ENCODE results near the gene NRP1. TPM values are rescaled to one million over a fixed set of nuclear protein-coding genes. Genes with fewer than 3 reads are reported as not detected.

Gene NRP1
- total and polyA plus RNA-seq, 2 donors (not counting 3 experiments of a cell fraction or from before 2014, with no cell fraction given) = 122 to 306 TPM

- dilution Hi-C loops (cut with MboI; ENCODE audit: extremely low pct_ligation_motif_present, low sequenced_read_pairs) (no loop called here), intact Hi-C loops (cut with micrococcal nuclease) (no loop called here)
- CTCF ChIA-PET = interaction anchor here (1.2 to 3.3 kb wide), 3 partner anchors 44 to 151 kb away, joined by 3 to 10 read pairs (median 4); no protein-coding TSS in a partner anchor
- Histone ChIP-seq H3K4me1 (ENCODE audit: control insufficient read depth, extremely low read depth, insufficient read depth, low read length) (peaks cover 26% of the 10 kb centered on the region), H3K27ac (ENCODE audit: insufficient read depth, low read depth, low read length) (no peak overlapping the region), H3K36me3 (ENCODE audit: control insufficient read depth in 2 of 2, extremely low read depth in 1 of 2, insufficient read depth in 2 of 2, low read length in 2 of 2) (no peaks in the 10 kb centered on the region), H2AFZ (ENCODE audit: low read depth, low read length) (no peak overlapping the region), H3K9me1 (replicated peaks; ENCODE audit: control insufficient read depth, extremely low read depth, insufficient read depth, low read length) (no peaks in the 10 kb centered on the region), H3K9ac (replicated peaks; ENCODE audit: extremely low read depth, insufficient read depth, low read length) (no peak overlapping the region), H4K20me1 (replicated peaks; ENCODE audit: control insufficient read depth, extremely low read depth, insufficient read depth, low read length) (no peaks in the 10 kb centered on the region), H3K4me3 (replicated peaks in 1 of 3; ENCODE audit: insufficient read depth in 1 of 3, low read depth in 1 of 3, low read length in 3 of 3) (no peak overlapping the region), H3K9me3 (replicated peaks; ENCODE audit: control insufficient read depth, insufficient read depth, low read length) (no peaks in the 10 kb centered on the region), H3K79me2 (ENCODE audit: control insufficient read depth, insufficient read depth, low read length) (no peaks in the 10 kb centered on the region), H3K4me2 (ENCODE audit: insufficient read depth, low read length) (no peak overlapping the region), H3K27me3 (ENCODE audit: control insufficient read depth in 2 of 2, insufficient read depth in 2 of 2, low read length in 2 of 2) (no peaks in the 10 kb centered on the region)
- no peak for TF ChIP-seq CTCF (IDR thresholded peaks at IDR 0.05; ENCODE audit: extremely low read depth in 1 of 2, insufficient read depth in 1 of 2, low read depth in 1 of 2, low read length in 2 of 2)
- TF ChIP-seq GATA2 (IDR thresholded peaks at IDR 0.05; ENCODE audit: insufficient read depth, insufficient read length, low read depth, low read length) = no peak
- no peak for TF ChIP-seq MYC (IDR thresholded peaks at IDR 0.05; ENCODE audit: low read depth, low read length)
- TF ChIP-seq MAX (IDR thresholded peaks at IDR 0.05; ENCODE audit: insufficient read depth, insufficient read length) = no peak
- TF ChIP-seq POLR2AphosphoS5 (IDR thresholded peaks at IDR 0.05; ENCODE audit: insufficient read depth, low read depth, low read length) = no peak
- no peak for TF ChIP-seq EZH2 (IDR thresholded peaks at IDR 0.05; ENCODE audit: borderline replicate concordance, low read depth, low read length, severe bottlenecking)
- no peak for TF ChIP-seq POLR2A (IDR thresholded peaks at IDR 0.05; ENCODE audit: low read depth, low read length)
- TF ChIP-seq JUN (IDR thresholded peaks at IDR 0.05; ENCODE audit: borderline replicate concordance, insufficient read depth, insufficient read length, low read depth) = no peak
- no peak for TF ChIP-seq FOS (IDR thresholded peaks at IDR 0.05; ENCODE audit: borderline replicate concordance, insufficient read depth, low read length)
- POLR2A ChIA-PET = no interaction called here
- DNase-seq (ENCODE audit: low read depth, low spot score) (no peak), FAIRE-seq (no peak)
- no TSS peak for BruUV-seq (replicated peaks)
Measured at GRCh38 chr10:33160151-33160550, 174.3 kb downstream of the NRP1 start.

Measured in endothelial cell of umbilical vein (primary cell).